Testis (tissue), 3 donors: ENCODE measurements around the gene DGCR8. TPM values are rescaled to one million over a fixed set of nuclear protein-coding genes. Genes with fewer than 3 reads are reported as not detected.

ENCODE experiments used
- DNase-seq: peaks from one replicate; pipeline ENCODE4 v3.0.0-alpha.2; 2019
- H3K27ac ChIP-seq, 2 donors: fragments of 200-600 bp; sonication (generic); one replicate each; pipeline ENCODE4 v1.5.1; 2019
- H3K27me3 ChIP-seq: fragments of 200-600 bp; sonication (generic); one replicate; pipeline ENCODE4 v1.5.1; 2019
- H3K36me3 ChIP-seq: fragments of 200-600 bp; sonication (generic); one replicate; pipeline ENCODE4 v1.5.1; 2017; ENCODE audit warnings: low read depth; ENCODE audit errors: missing control alignments
- H3K4me1 ChIP-seq: fragments of 200-600 bp; sonication (generic); one replicate; pipeline ENCODE4 v1.5.1; 2019
- H3K4me3 ChIP-seq, 2 donors: fragments of 200-600 bp; sonication (generic); one replicate each; pipeline ENCODE4 v1.5.1; 2017 to 2019
- H3K9me3 ChIP-seq: fragments of 200-600 bp; sonication (generic); one replicate; pipeline ENCODE4 v1.5.1; 2017
- POLR2A ChIP-seq: fragments of 450-650 bp; IDR thresholded peaks from one replicate; pipeline ENCODE4 v1.6.1; 2017; ENCODE audit warnings: antibody characterized with exemption, mild to moderate bottlenecking, moderate library complexity
- WGBS, 2 donors: methylation state at CpG; one replicate each; pipeline ENCODE4 v1.1.5; 2018; 5-methylcytosine and 5-hydroxymethylcytosine counted together
- intact Hi-C: fragments of 100-400 bp; cut with DNase I; formaldehyde crosslinking; loops from one replicate; pipeline ENCODE4 v1.15.1; 2023; ENCODE audit warnings: low total_unique reads
- polyA plus RNA-seq: library from polyadenylated mRNA; stranded (reverse); fragments of 350-450 nt; fragmentation: Illumina TruSeq; extraction: RNeasy Lipid Tissue Mini Kit (QIAGEN cat#74804); gene quantifications from one replicate; pipeline ENCODE4 v1.2.3, GENCODE V29; 2014; ENCODE audit warnings: low read depth, low replicate concordance; ENCODE audit not compliant: insufficient read depth
- total RNA-seq, 2 donors: library from RNA; depleted of rRNA; stranded (reverse); fragments of >200 nt; gene quantifications; one replicate each; pipeline ENCODE4 v1.2.3, GENCODE V29; 2016
- TF ChIP-seq, protein P1 (sequence below), 3 experiments: fragments of 450-650 bp in 2 of 3; fragments of 200-600 bp in 1 of 3; sonication (generic) in 1 of 3; IDR thresholded peaks; one replicate each; pipeline ENCODE4 v1.5.1; 2016 to 2019; ENCODE audit warnings: antibody characterized with exemption in 3 of 3, mild to moderate bottlenecking in 2 of 3, moderate library complexity in 1 of 3

Gene DGCR8
- total and polyA plus RNA-seq, 3 donors from 2014 or later: 44.4 to 83.7 (median 64.8) TPM

DNA sequence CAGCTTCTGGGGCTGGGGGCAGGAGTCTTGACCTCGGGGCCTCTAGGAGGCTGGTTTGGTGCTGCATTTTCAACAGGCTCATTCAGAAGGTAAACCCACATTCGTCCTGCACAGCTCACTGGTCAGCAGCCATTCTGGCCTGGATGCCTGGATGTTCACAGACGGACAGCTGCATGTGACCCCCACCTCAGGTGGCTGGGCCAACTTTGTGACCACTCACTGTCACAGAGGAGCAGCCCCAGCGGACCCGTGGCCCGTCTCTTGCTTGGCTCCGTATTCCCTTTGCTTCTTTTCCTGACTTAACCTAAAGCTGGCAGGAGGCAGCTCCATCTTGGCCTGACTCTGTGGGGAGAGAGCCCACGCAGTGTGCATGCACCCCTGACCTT lies 8.2 kb downstream of the DGCR8 start:
- Histone ChIP-seq H3K4me1 (peaks cover 18% of the 10 kb centered on the region), H3K27ac (no peak overlapping the region), H3K4me3 (no peak overlapping the region), H3K9me3 (no peaks in the 10 kb centered on the region), H3K27me3 (no peaks in the 10 kb centered on the region), H3K36me3 (no peaks in the 10 kb centered on the region)
- TF ChIP-seq, protein P1, sequence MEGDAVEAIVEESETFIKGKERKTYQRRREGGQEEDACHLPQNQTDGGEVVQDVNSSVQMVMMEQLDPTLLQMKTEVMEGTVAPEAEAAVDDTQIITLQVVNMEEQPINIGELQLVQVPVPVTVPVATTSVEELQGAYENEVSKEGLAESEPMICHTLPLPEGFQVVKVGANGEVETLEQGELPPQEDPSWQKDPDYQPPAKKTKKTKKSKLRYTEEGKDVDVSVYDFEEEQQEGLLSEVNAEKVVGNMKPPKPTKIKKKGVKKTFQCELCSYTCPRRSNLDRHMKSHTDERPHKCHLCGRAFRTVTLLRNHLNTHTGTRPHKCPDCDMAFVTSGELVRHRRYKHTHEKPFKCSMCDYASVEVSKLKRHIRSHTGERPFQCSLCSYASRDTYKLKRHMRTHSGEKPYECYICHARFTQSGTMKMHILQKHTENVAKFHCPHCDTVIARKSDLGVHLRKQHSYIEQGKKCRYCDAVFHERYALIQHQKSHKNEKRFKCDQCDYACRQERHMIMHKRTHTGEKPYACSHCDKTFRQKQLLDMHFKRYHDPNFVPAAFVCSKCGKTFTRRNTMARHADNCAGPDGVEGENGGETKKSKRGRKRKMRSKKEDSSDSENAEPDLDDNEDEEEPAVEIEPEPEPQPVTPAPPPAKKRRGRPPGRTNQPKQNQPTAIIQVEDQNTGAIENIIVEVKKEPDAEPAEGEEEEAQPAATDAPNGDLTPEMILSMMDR (IDR thresholded peaks at IDR 0.05): no peak
- TF ChIP-seq POLR2A: no peak
- intact Hi-C loops: no loop called here
- 87 to 90% methylated on average over 8 of the region's 8 CpGs for WGBS, 2 donors
- no peak for DNase-seq

DNA sequence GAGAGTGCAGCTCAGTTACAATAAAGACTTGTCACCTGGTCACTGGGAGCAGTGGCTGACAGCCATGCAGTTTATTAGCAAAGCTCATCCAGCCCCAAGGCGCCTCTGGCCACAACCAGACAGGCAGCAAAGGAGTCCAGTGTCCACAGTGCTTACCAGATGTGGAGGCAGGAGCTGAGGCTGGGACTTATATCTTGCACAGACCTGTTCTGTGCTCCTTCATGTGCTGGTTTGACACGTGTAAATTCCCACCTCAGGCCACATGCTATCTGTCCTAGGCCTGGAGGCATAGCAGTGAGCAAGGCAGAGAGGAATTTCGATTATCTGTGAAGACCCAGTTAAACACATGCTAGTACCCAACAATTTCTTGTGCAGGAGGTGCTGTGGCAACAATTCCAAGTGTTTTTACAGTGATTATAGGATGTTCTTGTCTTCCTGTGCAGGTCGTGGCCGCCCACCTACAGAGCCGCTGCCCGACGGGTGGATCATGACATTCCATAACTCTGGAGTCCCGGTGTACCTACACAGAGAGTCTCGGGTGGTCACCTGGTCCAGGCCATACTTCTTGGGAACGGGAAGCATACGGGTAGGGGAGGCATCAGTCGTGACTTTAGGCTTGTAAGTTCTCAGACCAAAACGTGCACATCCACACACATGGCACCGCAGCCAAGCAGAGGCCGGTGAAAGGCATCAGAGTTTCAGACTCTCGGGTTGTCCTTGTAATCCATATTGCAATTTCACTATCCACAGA lies 9.4 kb downstream of the DGCR8 start:
- TF ChIP-seq, protein P1 (IDR thresholded peaks at IDR 0.05): no peak
- TF ChIP-seq POLR2A: no peak
- H3K9me3 ChIP-seq: no peaks in the 10 kb centered on the region
- H3K4me1 ChIP-seq: peaks cover 8% of the 10 kb centered on the region
- no peaks in the 10 kb centered on the region for H3K27me3 ChIP-seq
- WGBS, 2 donors: 93 to 97% methylated on average over 16 to 17 of the region's 17 CpGs
- H3K36me3 ChIP-seq: no peaks in the 10 kb centered on the region
- no peak overlapping the region for H3K4me3 ChIP-seq
- no peak for DNase-seq
- H3K27ac ChIP-seq: no peak overlapping the region
- intact Hi-C loops: no loop called here

DNA sequence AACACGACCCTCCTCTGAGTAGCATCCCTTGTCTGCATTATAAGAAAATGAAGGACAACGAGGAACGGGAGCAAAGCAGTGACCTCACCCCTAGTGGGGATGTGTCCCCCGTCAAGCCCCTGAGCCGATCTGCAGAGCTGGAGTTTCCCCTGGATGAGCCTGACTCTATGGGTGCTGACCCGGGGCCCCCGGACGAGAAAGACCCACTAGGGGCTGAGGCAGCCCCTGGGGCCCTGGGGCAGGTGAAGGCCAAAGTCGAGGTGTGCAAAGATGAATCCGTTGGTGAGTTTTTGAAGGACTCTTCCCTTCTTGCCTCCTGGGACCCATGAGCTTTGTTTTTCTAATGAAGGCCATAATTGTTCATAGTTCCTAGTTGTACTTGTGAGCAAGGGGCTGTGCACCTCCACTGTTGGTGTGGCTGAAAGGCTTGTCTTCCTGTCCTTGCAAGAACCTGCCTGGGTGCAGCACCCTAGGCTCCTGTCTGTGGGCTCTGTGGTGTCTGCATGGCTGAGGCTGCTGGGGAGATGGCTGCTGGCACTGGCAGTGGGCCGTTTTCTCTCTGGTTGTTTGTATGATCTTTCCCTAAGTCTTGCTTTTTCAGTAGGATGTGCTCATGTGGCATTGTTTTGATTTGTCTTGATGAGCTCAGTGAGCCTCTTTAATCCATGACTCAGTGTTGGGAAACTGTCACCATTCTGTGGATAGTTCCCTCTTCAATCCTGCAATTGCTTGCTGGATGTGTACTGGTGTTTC lies 10.1 kb downstream of the DGCR8 start:
- no peaks in the 10 kb centered on the region for H3K9me3 ChIP-seq
- intact Hi-C loops: no loop called here
- no peak for DNase-seq
- no peak overlapping the region for H3K4me3 ChIP-seq
- no peak overlapping the region for H3K27ac ChIP-seq
- H3K36me3 ChIP-seq: no peaks in the 10 kb centered on the region
- peaks cover under 1% of the 10 kb centered on the region for H3K4me1 ChIP-seq
- 92 to 96% methylated on average over 11 of the region's 11 CpGs for WGBS, 2 donors
- no peaks in the 10 kb centered on the region for H3K27me3 ChIP-seq
- no peak for TF ChIP-seq POLR2A
- TF ChIP-seq, protein P1 (IDR thresholded peaks at IDR 0.05): no peak

DNA sequence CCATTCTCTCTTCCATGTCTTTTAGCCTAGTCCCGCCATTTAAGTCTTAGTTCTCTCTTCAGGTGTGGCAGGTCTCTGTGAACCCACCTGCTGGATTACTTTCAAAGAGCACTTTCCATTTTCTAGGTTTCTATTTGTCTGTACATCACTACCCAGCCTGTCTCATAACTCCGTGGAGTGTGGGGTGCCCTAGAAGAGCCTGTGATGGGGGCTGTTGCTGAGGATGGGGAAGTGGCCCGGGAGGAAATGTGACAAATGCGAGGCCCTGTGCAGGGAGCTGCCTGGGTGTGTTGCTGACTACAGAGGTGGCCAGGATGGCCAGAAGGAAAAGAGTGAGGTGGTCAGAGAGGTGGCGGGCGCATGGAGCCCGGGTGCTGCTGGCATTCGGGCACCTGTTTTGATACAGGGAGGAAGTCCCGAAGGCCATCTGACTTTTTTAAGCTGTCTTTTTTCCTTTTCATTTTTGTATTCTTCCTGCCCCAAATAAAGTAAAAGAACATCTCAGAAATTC lies 10.7 kb downstream of the DGCR8 start:
- no peak overlapping the region for H3K27ac ChIP-seq
- no peak overlapping the region for H3K4me3 ChIP-seq
- TF ChIP-seq, protein P1 (IDR thresholded peaks at IDR 0.05): no peak
- no peak for TF ChIP-seq POLR2A
- 91 to 92% methylated on average over 9 of the region's 9 CpGs for WGBS, 2 donors
- no peak for DNase-seq
- H3K9me3 ChIP-seq: no peaks in the 10 kb centered on the region
- no peaks in the 10 kb centered on the region for H3K4me1 ChIP-seq
- intact Hi-C loops: no loop called here
- no peaks in the 10 kb centered on the region for H3K27me3 ChIP-seq
- H3K36me3 ChIP-seq: no peaks in the 10 kb centered on the region
